H1 (cell line): Measurements from ENCODE around the gene FMO3. TPM values are rescaled to one million over a fixed set of nuclear protein-coding genes. Genes with fewer than 3 reads are reported as not detected.

ENCODE experiments used
- CTCF ChIA-PET: fragments of 300-600 bp; sonication (Branson Sonifier 250); formaldehyde crosslinking; loops from one replicate; lab custom pipeline; 2021; ENCODE audit not compliant: partially characterized antibody; lab: Charles Lee
- POLR2A ChIA-PET: fragments of 300-600 bp; sonication (Branson Sonifier 250); formaldehyde crosslinking; loops from one replicate; lab custom pipeline; 2021; ENCODE audit warnings: inconsistent platforms; ENCODE audit not compliant: partially characterized antibody; lab: Charles Lee
- DNase-seq, 2 experiments: peaks; one replicate each; pipeline versions ENCODE4 v3.0.0 to v3.0.0-alpha.2; 2010 to 2022; ENCODE audit warnings: low spot score in 2 of 2, low read depth in 1 of 2, mixed read lengths in 1 of 2
- FAIRE-seq: peaks from 2 replicates; lab custom pipeline; 2011; peaks lifted over from hg19 to GRCh38; lab: Jason Lieb, UNC
- H2AFZ ChIP-seq: 2 replicates; pipeline ENCODE4 v1.8.1; 2012; ENCODE audit warnings: low read length, inconsistent platforms
- H2AK5ac ChIP-seq: 2 replicates; pipeline ENCODE4 v1.6.1; 2013; ENCODE audit warnings: low read depth, low read length
- H2BK120ac ChIP-seq: replicated peaks from 2 replicates; pipeline ENCODE3; 2013; ENCODE audit warnings: low read depth, low read length, inconsistent platforms
- H2BK12ac ChIP-seq: 2 replicates; pipeline ENCODE4 v1.6.1; 2013; ENCODE audit warnings: low read depth, low read length
- H2BK15ac ChIP-seq: 2 replicates; pipeline ENCODE4 v1.6.1; 2013; ENCODE audit warnings: low read length
- H2BK20ac ChIP-seq: 2 replicates; pipeline ENCODE4 v1.6.1; 2013; ENCODE audit warnings: low read length
- H2BK5ac ChIP-seq: 2 replicates; pipeline ENCODE4 v1.6.1; 2013; ENCODE audit warnings: low read depth, low read length
- H3K14ac ChIP-seq: 2 replicates; pipeline ENCODE4 v1.6.1; 2013; ENCODE audit warnings: inconsistent platforms; ENCODE audit not compliant: insufficient read length
- H3K18ac ChIP-seq: 2 replicates; pipeline ENCODE4 v1.6.1; 2013; ENCODE audit warnings: low read length; ENCODE audit errors: extremely low read depth
- H3K23ac ChIP-seq: 2 replicates; pipeline ENCODE4 v1.6.1; 2013; ENCODE audit warnings: inconsistent platforms; ENCODE audit not compliant: insufficient read length
- H3K23me2 ChIP-seq: 2 replicates; pipeline ENCODE4 v1.6.1; 2013; ENCODE audit warnings: low read depth, low read length
- H3K27ac ChIP-seq: 2 replicates; pipeline ENCODE4 v1.6.1; 2011; ENCODE audit warnings: low read depth, low read length, inconsistent platforms
- H3K27me3 ChIP-seq, 4 experiments: replicated peaks in 1 of 4; 1 replicate in 1 of 4; 2 replicates in 3 of 4; pipeline versions ENCODE4 v1.6.1 to v1.8.1; 2011 to 2013; ENCODE audit warnings: low read length in 3 of 4, mild to moderate bottlenecking in 3 of 4, inconsistent platforms in 2 of 4, mixed read lengths in 2 of 4, moderate library complexity in 1 of 4; ENCODE audit not compliant: control insufficient read depth in 3 of 4, insufficient read depth in 3 of 4; ENCODE audit errors: extremely low read depth in 1 of 4
- H3K36me3 ChIP-seq, 4 experiments: 2 replicates each; pipeline versions ENCODE4 v1.6.1 to v1.8.1; 2011 to 2013; ENCODE audit warnings: mild to moderate bottlenecking in 4 of 4, low read length in 3 of 4, moderate library complexity in 2 of 4, control low read depth in 1 of 4, inconsistent platforms in 1 of 4; ENCODE audit not compliant: insufficient read depth in 4 of 4, control insufficient read depth in 2 of 4
- H3K4ac ChIP-seq: replicated peaks from 2 replicates; pipeline ENCODE3; 2013; ENCODE audit warnings: low read length, low read depth, mixed read lengths, inconsistent platforms; ENCODE audit not compliant: insufficient read length
- H3K4me1 ChIP-seq, 4 experiments: replicated peaks in 1 of 4; 1 replicate in 1 of 4; 2 replicates in 3 of 4; pipeline versions ENCODE4 v1.6.1 to v1.8.1; 2011 to 2013; ENCODE audit warnings: low read length in 3 of 4, inconsistent platforms in 2 of 4, mixed read lengths in 1 of 4; ENCODE audit not compliant: insufficient read depth in 4 of 4, control insufficient read depth in 3 of 4
- H3K4me2 ChIP-seq, 2 experiments: 2 replicates each; pipeline versions ENCODE4 v1.6.1 to v1.8.1; 2011 to 2013; ENCODE audit warnings: low read depth in 2 of 2, low read length in 2 of 2, control low read depth in 1 of 2, inconsistent platforms in 1 of 2, mild to moderate bottlenecking in 1 of 2; ENCODE audit not compliant: insufficient read depth in 1 of 2
- H3K4me3 ChIP-seq, 4 experiments: fragments of 200-600, 300-600 bp in 1 of 4; sonication (generic), shearing (Covaris generic), sonication (Bioruptor Twin) in 1 of 4; 2 replicates each; pipeline versions ENCODE4 v1.5.1 to v1.8.1; 2011 to 2016; ENCODE audit warnings: low read length in 4 of 4, low read depth in 3 of 4, control low read depth in 2 of 4, inconsistent platforms in 2 of 4, mild to moderate bottlenecking in 2 of 4, mixed read lengths in 1 of 4, moderate library complexity in 1 of 4; ENCODE audit not compliant: insufficient read depth in 2 of 4; ENCODE audit errors: extremely low read depth in 1 of 4
- H3K56ac ChIP-seq: replicated peaks from 2 replicates; pipeline ENCODE3; 2013; ENCODE audit warnings: low read depth, mild to moderate bottlenecking, mixed read lengths, low read length, inconsistent platforms; ENCODE audit not compliant: insufficient read length
- H3K79me1 ChIP-seq: 2 replicates; pipeline ENCODE4 v1.6.1; 2013; ENCODE audit warnings: low read depth, low read length, control low read depth
- H3K79me2 ChIP-seq, 2 experiments: 2 replicates each; pipeline versions ENCODE4 v1.6.1 to v1.8.1; 2012 to 2013; ENCODE audit warnings: low read length in 2 of 2, mild to moderate bottlenecking in 2 of 2, inconsistent platforms in 1 of 2; ENCODE audit not compliant: insufficient read depth in 2 of 2, control insufficient read depth in 1 of 2
- H3K9ac ChIP-seq, 4 experiments: replicated peaks in 1 of 4; 1 replicate in 1 of 4; 2 replicates in 3 of 4; pipeline versions ENCODE4 v1.6.1 to v1.8.1; 2011 to 2013; ENCODE audit warnings: low read depth in 3 of 4, low read length in 3 of 4, control low read depth in 2 of 4, mild to moderate bottlenecking in 2 of 4, moderate library complexity in 2 of 4, inconsistent platforms in 1 of 4; ENCODE audit errors: extremely low read depth in 1 of 4
- H3K9me3 ChIP-seq, 2 experiments: 2 replicates each; pipeline versions ENCODE4 v1.6.1 to v1.8.1; 2012 to 2013; ENCODE audit warnings: mild to moderate bottlenecking in 2 of 2, moderate library complexity in 2 of 2, control low read depth in 1 of 2, inconsistent platforms in 1 of 2, low read depth in 1 of 2, low read length in 1 of 2, mixed read lengths in 1 of 2; ENCODE audit not compliant: insufficient read depth in 2 of 2
- H4K20me1 ChIP-seq, 2 experiments: replicated peaks in 1 of 2; 2 replicates each; pipeline versions ENCODE3 to v1.8.1; 2011 to 2013; ENCODE audit warnings: inconsistent platforms in 2 of 2, low read length in 2 of 2, mild to moderate bottlenecking in 1 of 2; ENCODE audit not compliant: insufficient read depth in 2 of 2, control insufficient read depth in 1 of 2
- H4K5ac ChIP-seq: 2 replicates; pipeline ENCODE4 v1.6.1; 2013; ENCODE audit warnings: low read length, low read depth, mixed read lengths, inconsistent platforms; ENCODE audit not compliant: insufficient read length
- H4K8ac ChIP-seq: 2 replicates; pipeline ENCODE4 v1.8.0; 2013; ENCODE audit warnings: mild to moderate bottlenecking, moderate library complexity, low read length, inconsistent platforms; ENCODE audit not compliant: insufficient read depth; ENCODE audit errors: extremely low read depth
- H4K91ac ChIP-seq: replicated peaks from 2 replicates; pipeline ENCODE3; 2013; ENCODE audit warnings: low read length, mixed read lengths, inconsistent platforms; ENCODE audit not compliant: insufficient read length
- CEBPB ChIP-seq: IDR thresholded peaks from 2 replicates; pipeline ENCODE4 v1.6.1; 2012; ENCODE audit warnings: low read depth, low read length
- SP1 ChIP-seq: IDR thresholded peaks from 2 replicates; pipeline ENCODE4 v1.6.1; 2011; ENCODE audit warnings: low read depth, low read length
- WGBS, 2 experiments: shearing (Covaris generic) in 1 of 2; methylation state at CpG; one replicate each; pipeline versions ENCODE4 v1.1.6 to v1.1.7; 2013 to 2015; ENCODE audit warnings: low lambda C conversion rate in 2 of 2, mixed read lengths in 2 of 2, inconsistent platforms in 1 of 2, low coverage in 1 of 2, missing lambda C conversion rate in 1 of 2; ENCODE audit not compliant: insufficient replicate concordance in 2 of 2, insufficient coverage in 1 of 2, insufficient read length in 1 of 2; ENCODE audit errors: extremely low coverage in 1 of 2, missing lambda C conversion rate in 1 of 2; 5-methylcytosine and 5-hydroxymethylcytosine counted together
- polyA plus RNA-seq, 7 experiments: library from polyadenylated mRNA; depleted of rRNA in 3 of 7; stranded (reverse) in 5 of 7; unstranded in 2 of 7; fragments of >200 nt in 5 of 7; fragments of 200-250 nt in 2 of 7; gene quantifications; 1 replicate in 5 of 7; 2 replicates in 1 of 7; 4 replicates in 1 of 7; pipeline versions ENCODE4 v1.2.1 to v1.2.3, GENCODE V29; 2011 to 2013; ENCODE audit warnings: missing spikeins in 2 of 7, mixed read lengths in 2 of 7
- total RNA-seq: library from RNA; stranded (reverse); fragmentation: NEBNext Ultra II Directional; extraction: Animal tissue kit (Norgen Biotek cat#: 25700); gene quantifications from 2 replicates; pipeline ENCODE4 v1.2.1, GENCODE V29; 2021

Gene FMO3
- total and polyA plus RNA-seq, 2 of the 8 experiments (the other 6 are each of a cell fraction or from before 2014, with no cell fraction given) = not detected

DNA sequence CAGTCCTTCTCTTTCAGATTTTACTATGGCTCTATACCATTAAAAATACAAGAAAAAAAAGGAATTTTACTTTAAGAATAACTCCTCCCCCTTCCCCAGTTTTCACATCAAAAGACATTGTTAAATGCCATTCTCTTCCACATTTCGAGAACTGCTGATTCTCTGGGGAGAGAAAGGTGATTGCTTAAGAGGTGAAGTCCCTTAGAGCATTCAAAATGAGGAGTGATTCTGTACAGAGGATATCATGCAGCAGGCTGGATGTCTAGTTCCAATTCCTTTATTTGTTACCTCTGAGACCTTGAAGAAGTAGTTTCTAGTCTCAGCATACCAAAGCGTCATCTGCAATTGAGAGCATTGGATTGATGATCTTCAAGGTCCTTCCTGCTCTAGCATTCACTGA lies 46.9 kb downstream of the FMO3 start:
- Histone ChIP-seq H3K14ac (no peak overlapping the region), H2BK120ac (no peak overlapping the region)
- TF ChIP-seq SP1 = no peak
- TF ChIP-seq CEBPB = peak; percentile 32; the same call in 1 of the 2 replicates

More for the DNA sequence above, 46.9 kb downstream of the FMO3 start:
- H3K23ac ChIP-seq = no peak overlapping the region
- no peak overlapping the region for H3K56ac ChIP-seq
- no peaks in the 10 kb centered on the region for H4K20me1 ChIP-seq
- no peak overlapping the region for H2AK5ac ChIP-seq
- H2BK20ac ChIP-seq = no peak overlapping the region
- no peak overlapping the region for H3K27ac ChIP-seq
- no peaks in the 10 kb centered on the region for H3K79me1 ChIP-seq
- H3K4ac ChIP-seq = no peak overlapping the region
- no peak for FAIRE-seq
- H2BK5ac ChIP-seq = no peak overlapping the region
- H3K9me3 ChIP-seq = no peaks in the 10 kb centered on the region
- no peak overlapping the region for H3K4me2 ChIP-seq
- H4K5ac ChIP-seq = no peak overlapping the region
- H3K36me3 ChIP-seq = no peaks in the 10 kb centered on the region
- no peaks in the 10 kb centered on the region for H3K23me2 ChIP-seq
- ChIA-PET POLR2A (no interaction called here), CTCF (interaction anchor here (0.9 kb wide), 1 partner anchor 9 kb away, joined by 5 read pairs; no protein-coding TSS in a partner anchor)
- no peak overlapping the region for H3K4me3 ChIP-seq
- no peaks in the 10 kb centered on the region for H3K27me3 ChIP-seq
- no peak overlapping the region for H2BK12ac ChIP-seq
- H4K91ac ChIP-seq = no peak overlapping the region
- H4K8ac ChIP-seq = no peak overlapping the region
- DNase-seq = no peak
- 77% methylated on average over 2 of the region's 2 CpGs; no CpG with 5 or more reads in 1 of the 2 experiments for WGBS, 2 experiments
- H3K4me1 ChIP-seq = peaks cover 0 to 6% (median 0%) of the 10 kb centered on the region in 4 experiments; a peak in 1 of 7 replicates
- H2AFZ ChIP-seq = 0 out of 2 replicates have a peak overlapping the region, but pooled peaks have one; percentile 25
- no peak overlapping the region for H2BK15ac ChIP-seq
- H3K79me2 ChIP-seq = no peaks in the 10 kb centered on the region
- no peak overlapping the region for H3K9ac ChIP-seq
- no peak overlapping the region for H3K18ac ChIP-seq
